Fibroblast of skin of left biceps (primary cell): ENCODE data around the gene KIF23.
"Not testable (repeated sequence)": the region's sequence is repeated elsewhere in the genome, so short reads cannot be mapped to it uniquely, and the experiment has no call there.

ENCODE experiments used
- DNase-seq, 2 experiments: peaks; one replicate each; pipeline ENCODE4 v3.0.0-alpha.2; 2013; ENCODE audit warnings: low read depth in 2 of 2

The KIF23 gene

GRCh38 chr15:69434679-69435078 lies 20.5 kb downstream of the KIF23 start:
- DNase-seq = no peak

GRCh38 chr15:69435985-69436384 lies 21.8 kb downstream of the KIF23 start:
- DNase-seq = no peak

GRCh38 chr15:69436951-69437350 lies 22.8 kb downstream of the KIF23 start:
- DNase-seq = no peak

- no peak for DNase-seq
Observed at GRCh38 chr15:69439623-69440022, 25.5 kb downstream of the KIF23 start.

GRCh38 chr15:69443032-69443611 lies 29.0 kb downstream of the KIF23 start:
- no peak for DNase-seq

GRCh38 chr15:69444686-69445085 lies 30.5 kb downstream of the KIF23 start:
- no peak for DNase-seq

- DNase-seq = no peak
Observed at GRCh38 chr15:69446953-69447352, 32.8 kb downstream of the KIF23 start.

GRCh38 chr15:69450221-69450620 lies 36.1 kb downstream of the KIF23 start:
- DNase-seq = not testable (repeated sequence)

- DNase-seq = no peak
Observed at GRCh38 chr15:69450968-69451695, 37.0 kb downstream of the KIF23 start.

- no peak for DNase-seq
Observed at GRCh38 chr15:69451951-69452691, 38.0 kb downstream of the KIF23 start.

GRCh38 chr15:69452692-69453521 lies 38.8 kb downstream of the KIF23 start, which contains the start of gene RPLP1:
TSS of gene RPLP1 (plus strand) at chr15:69452818. CDS start at chr15:69452949, 131 bp downstream.
- peak; percentile 87 for DNase-seq

- DNase-seq = no peak
Observed at GRCh38 chr15:69454953-69455352, 40.8 kb downstream of the KIF23 start.

- DNase-seq = no peak
Observed at GRCh38 chr15:69456208-69457166, 42.3 kb downstream of the KIF23 start.

GRCh38 chr15:69457304-69458280 lies 43.4 kb downstream of the KIF23 start:
- no peak for DNase-seq

GRCh38 chr15:69459066-69459465 lies 44.9 kb downstream of the KIF23 start:
- no peak for DNase-seq

GRCh38 chr15:69460481-69460880 lies 46.3 kb downstream of the KIF23 start:
- DNase-seq = no peak

- no peak for DNase-seq
Observed at GRCh38 chr15:69462030-69462492, 47.9 kb downstream of the KIF23 start.

- DNase-seq = peak; percentile 92 to 93
Observed at GRCh38 chr15:69462493-69463181, 48.5 kb downstream of the KIF23 start.
